Measurements from ENCODE around the gene EXOC3L1.

DNA sequence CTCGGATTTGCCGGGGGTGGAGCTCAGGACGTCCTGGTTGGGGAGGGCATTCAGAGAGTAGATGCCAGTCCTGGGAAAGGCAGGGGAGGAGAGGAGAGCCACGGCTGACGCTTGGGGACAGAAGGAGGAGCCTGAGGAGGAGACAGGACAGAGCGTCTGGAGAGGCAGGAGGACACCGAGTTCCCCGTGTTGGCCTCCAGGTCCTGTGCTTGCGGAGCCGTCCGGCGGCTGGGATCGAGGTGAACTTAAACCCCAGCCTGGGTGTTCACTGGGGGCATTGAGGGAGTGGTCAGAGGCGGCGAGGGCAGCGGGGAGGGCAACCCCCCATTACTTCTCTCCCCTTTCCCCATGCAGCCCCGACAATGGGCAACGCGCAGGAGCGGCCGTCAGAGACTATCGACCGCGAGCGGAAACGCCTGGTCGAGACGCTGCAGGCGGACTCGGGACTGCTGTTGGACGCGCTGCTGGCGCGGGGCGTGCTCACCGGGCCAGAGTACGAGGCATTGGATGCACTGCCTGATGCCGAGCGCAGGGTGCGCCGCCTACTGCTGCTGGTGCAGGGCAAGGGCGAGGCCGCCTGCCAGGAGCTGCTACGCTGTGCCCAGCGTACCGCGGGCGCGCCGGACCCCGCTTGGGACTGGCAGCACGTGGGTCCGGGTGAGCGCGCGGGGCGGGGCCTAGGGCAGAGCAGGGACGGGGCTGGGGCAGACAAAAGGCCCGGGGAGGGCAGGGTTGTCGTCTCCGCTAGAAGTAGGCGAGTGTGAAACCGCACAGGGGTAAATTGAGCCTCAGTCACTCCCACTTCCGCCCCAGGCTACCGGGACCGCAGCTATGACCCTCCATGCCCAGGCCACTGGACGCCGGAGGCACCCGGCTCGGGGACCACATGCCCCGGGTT lies 15.9 kb downstream of the EXOC3L1 start:
- TF ChIP-seq, protein P1, sequence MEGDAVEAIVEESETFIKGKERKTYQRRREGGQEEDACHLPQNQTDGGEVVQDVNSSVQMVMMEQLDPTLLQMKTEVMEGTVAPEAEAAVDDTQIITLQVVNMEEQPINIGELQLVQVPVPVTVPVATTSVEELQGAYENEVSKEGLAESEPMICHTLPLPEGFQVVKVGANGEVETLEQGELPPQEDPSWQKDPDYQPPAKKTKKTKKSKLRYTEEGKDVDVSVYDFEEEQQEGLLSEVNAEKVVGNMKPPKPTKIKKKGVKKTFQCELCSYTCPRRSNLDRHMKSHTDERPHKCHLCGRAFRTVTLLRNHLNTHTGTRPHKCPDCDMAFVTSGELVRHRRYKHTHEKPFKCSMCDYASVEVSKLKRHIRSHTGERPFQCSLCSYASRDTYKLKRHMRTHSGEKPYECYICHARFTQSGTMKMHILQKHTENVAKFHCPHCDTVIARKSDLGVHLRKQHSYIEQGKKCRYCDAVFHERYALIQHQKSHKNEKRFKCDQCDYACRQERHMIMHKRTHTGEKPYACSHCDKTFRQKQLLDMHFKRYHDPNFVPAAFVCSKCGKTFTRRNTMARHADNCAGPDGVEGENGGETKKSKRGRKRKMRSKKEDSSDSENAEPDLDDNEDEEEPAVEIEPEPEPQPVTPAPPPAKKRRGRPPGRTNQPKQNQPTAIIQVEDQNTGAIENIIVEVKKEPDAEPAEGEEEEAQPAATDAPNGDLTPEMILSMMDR (conservative IDR thresholded peaks at IDR 0.05): no peak; the same call in 1 of the 2 replicates
- no peak for TF ChIP-seq EZH2 (IDR thresholded peaks at IDR 0.05; ENCODE audit: low read depth)

Data from PC-9 (cell line).